AG10803 (cell line): Measurements from ENCODE around the gene MYZAP.

Experiments
- DNase-seq: peaks from one replicate; pipeline ENCODE4 v3.0.0; 2010; ENCODE audit warnings: low read depth
- H3K4me3 ChIP-seq: 2 replicates; pipeline ENCODE4 v1.5.1; 2011; ENCODE audit warnings: mild to moderate bottlenecking, low read length, control low read depth
- TF ChIP-seq, protein P1 (sequence below): conservative IDR thresholded peaks from 2 replicates; pipeline ENCODE4 v1.5.1; 2011; ENCODE audit warnings: mild to moderate bottlenecking, low read length, control low read depth, inconsistent platforms

The MYZAP gene

DNA sequence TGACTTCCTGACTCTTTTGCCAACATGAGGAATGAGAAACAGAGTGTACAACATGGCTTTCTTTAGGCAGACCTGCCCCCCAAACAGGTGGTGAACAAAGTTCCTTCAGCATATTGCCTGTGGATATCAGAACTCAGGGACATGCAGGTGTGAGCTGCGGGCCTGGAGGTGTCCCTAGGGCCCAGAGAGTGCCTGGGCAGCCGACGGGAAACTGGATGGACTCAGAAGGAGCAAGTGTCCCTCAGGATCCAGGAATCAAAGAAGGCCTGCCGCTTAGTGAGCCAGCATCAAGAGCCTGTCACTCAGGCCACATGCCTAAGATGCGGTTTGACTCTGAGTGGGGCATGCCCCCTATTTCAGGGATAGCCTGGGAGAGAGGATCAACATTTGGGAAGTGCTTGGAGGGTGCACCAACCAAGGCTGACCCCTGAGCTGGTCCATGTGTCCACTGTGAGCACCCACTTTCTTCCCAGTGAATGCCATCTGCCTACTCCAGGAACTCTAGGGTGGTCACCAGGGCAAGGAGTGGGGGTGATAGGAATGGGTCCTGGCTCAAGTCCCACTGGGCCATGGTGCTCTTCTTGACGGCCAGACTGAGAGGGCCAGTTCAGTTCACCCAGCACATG, 98.8 kb downstream of the MYZAP start:
- H3K4me3 ChIP-seq, result no peak overlapping the region
- TF ChIP-seq, protein P1, sequence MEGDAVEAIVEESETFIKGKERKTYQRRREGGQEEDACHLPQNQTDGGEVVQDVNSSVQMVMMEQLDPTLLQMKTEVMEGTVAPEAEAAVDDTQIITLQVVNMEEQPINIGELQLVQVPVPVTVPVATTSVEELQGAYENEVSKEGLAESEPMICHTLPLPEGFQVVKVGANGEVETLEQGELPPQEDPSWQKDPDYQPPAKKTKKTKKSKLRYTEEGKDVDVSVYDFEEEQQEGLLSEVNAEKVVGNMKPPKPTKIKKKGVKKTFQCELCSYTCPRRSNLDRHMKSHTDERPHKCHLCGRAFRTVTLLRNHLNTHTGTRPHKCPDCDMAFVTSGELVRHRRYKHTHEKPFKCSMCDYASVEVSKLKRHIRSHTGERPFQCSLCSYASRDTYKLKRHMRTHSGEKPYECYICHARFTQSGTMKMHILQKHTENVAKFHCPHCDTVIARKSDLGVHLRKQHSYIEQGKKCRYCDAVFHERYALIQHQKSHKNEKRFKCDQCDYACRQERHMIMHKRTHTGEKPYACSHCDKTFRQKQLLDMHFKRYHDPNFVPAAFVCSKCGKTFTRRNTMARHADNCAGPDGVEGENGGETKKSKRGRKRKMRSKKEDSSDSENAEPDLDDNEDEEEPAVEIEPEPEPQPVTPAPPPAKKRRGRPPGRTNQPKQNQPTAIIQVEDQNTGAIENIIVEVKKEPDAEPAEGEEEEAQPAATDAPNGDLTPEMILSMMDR, result no peak
- no peak for DNase-seq

DNA sequence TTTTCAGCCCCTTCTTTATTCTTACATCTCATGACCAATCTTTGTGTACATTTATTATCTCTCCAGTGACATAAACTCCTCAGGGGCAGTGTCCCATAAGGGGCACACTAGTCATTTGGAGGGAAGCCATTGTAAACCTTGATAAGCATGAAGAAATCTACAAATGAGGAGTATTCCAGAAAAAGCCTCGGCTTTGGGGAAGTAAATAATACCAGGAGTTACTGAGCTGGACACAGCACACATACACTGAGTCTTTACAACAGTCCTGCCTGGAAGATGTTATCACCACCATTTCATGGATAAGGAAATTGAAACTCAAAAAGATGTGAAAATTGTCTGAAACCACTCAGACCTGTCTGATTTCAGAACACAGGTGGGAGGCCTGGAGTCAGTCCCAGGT, 99.4 kb downstream of the MYZAP start:
- TF ChIP-seq, protein P1, result no peak
- DNase-seq, result no peak
- no peak overlapping the region for H3K4me3 ChIP-seq

DNA sequence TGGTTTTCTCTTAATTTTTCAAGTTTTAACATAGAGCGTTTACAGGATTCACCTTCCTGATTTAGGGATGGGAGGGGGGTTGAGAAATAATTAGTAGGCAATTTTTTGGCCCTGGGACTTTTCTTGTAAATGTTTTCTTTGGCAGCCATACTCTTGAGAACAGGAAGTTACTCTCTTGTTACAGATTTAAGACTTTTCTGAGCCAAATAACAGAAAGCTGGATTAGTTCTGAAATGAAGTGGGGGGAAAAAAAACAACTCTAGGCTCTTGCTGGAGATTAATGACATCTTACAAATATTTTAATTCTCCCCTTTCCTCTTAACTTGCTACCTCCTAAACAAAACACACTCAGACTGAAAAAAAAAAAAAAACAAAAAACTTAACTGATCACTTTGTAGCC, 101.0 kb downstream of the MYZAP start:
- peak; percentile 43 for DNase-seq

DNA sequence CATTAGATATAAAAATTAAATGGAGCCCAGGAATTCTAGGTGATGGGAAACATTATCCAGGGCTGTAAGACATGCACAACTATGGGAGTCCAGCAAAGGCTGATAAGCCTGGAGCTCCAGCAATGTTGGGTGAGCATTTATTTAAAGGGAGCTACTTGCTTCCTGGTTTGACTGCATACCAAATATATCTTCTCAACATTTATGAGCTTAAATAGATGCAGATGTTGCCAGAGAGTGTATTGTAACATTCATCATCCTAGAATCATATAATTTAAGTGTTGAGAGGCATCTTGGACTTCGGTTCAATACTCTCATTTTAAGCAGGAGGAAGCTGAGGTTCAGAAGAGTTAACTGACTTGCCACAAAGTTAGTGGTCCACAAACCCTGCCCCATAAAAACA, 102.6 kb downstream of the MYZAP start:
- H3K4me3 ChIP-seq, result no peak overlapping the region
- DNase-seq, result peak; percentile 74
- TF ChIP-seq, protein P1, result no peak

More for the DNA sequence above, 101.0 kb downstream of the MYZAP start:
- H3K4me3 ChIP-seq, result no peak overlapping the region
- TF ChIP-seq, protein P1, result no peak

DNA sequence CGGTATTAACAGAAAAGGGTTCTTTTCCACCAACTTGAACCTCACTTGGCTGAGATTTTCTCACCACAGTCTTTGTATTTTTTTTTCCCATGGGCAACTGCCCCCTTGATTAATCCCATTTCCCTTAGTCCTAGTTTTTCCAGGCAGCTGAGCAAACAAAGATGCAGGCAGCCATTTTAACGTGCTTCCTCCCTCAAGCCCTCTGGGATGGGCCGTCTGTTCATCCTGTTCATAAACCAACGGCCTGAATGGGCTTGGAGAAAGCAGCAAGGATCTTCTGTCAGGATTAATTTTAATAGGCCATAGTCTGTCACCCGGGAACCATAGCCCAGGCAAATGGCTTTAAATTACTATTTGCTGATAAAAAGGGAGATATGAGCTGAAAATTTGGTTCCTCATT, 104.4 kb downstream of the MYZAP start:
- no peak for DNase-seq
- no peak overlapping the region for H3K4me3 ChIP-seq
- TF ChIP-seq, protein P1, result no peak

DNA sequence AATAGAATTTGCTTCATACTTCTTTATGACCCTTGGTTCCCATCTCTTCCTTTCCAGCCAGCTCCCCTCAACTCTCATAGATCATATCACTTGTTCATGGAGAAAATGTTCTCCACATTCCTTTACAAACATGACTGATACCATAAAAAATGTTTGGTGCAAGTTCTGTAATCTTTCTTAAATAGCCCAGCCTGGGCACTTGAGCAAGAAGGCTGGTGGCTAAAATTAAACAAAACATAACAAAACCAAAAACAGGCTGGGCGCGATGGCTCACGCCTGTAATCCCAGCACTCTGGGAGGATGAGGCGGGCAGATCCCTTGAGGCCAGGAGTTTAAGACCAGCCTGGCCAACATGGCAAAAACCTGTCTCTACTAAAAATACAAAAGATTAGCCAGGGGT, 105.9 kb downstream of the MYZAP start:
- TF ChIP-seq, protein P1, result no peak
- no peak overlapping the region for H3K4me3 ChIP-seq
- peak; percentile 80 for DNase-seq

DNA sequence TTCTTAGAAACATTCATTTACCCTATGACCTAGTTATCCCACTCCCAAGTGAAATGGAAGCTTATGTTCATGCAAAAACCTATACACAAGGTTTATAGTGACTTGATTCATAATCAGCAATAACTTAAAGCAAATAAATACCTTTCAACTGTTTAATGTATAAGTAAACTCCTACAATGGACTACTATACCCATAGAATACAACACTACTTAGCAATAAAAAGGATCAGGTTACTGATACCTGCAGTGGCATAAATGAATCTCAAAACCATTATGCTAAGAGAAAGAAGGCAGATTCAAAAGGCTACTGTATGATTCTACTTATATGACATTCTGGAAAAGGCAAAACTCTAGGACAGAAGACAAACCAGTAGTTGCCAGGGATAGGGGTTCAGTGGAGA, 106.5 kb downstream of the MYZAP start:
- no peak for DNase-seq
- H3K4me3 ChIP-seq, result no peak overlapping the region
- TF ChIP-seq, protein P1, result no peak
